ENCODE results near the gene MAFB. TPM values are rescaled to one million over a fixed set of nuclear protein-coding genes. Genes with fewer than 3 reads are reported as not detected.

MAFB gene
- polyA plus RNA-seq, 1 donor (not counting 4 experiments of a cell fraction or from before 2014, with no cell fraction given): 1.7 TPM

DNA sequence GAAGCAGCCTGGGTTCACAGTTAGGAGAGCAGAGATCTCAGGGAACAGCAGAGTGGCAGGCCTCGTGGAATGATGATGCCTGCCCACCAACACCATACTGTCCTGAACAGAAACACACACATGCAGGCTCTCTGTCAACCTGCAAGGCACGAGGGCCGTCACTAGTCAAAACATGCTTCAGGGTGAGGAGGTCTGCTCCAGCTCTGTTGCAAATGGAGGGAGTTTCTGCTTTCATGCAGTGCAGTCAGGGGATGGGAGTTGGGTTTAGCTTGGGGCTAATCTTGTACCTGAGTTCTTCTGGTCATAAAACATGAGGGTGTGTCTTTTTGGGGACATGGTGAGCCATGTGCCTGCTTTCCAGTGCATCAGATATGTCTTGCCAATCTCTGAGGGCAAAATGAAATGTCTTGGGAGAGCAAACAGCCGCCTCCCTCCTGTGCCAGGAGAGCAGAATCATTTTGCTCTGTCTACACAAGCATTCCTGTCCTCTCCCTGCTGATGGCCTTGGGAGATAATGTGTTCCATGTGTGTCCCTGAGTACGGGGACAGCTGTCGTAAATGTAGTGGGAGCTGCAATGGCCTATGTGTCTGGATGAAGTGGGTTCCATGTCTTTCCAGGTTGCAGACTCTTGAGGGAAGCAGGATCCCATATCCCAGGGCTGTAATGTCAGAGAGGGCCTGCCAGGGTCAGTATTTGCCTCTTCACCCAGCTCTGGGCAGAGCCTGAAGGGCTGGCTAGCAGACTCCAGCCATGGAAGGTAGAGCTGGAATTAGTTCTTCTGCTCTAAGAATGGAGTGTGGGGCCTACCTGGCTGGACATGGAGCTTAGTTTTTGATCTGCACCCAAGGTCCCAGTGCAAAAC, 40.6 kb downstream of the MAFB start:
- Histone ChIP-seq H3K27me3 (ENCODE audit: control insufficient read depth, extremely low read depth, insufficient read depth, low read length) (no peaks in the 10 kb centered on the region), H3K4me2 (ENCODE audit: control insufficient read depth, extremely low read depth, insufficient read depth, low read depth, low read length) (no peak overlapping the region), H3K4me3 (ENCODE audit: control insufficient read depth in 2 of 3, extremely low read depth in 1 of 3, insufficient read depth in 2 of 3, low read depth in 1 of 3, low read length in 3 of 3) (no peak overlapping the region), H3K27ac (ENCODE audit: control insufficient read depth, insufficient read depth, low read length) (no peak overlapping the region), H3K4me1 (ENCODE audit: control insufficient read depth, extremely low read depth, insufficient read depth, low read length) (peaks cover 28% of the 10 kb centered on the region), H4K20me1 (ENCODE audit: control insufficient read depth, extremely low read depth, insufficient read depth, low read length) (no peaks in the 10 kb centered on the region), H2AFZ (ENCODE audit: control insufficient read depth, low read length) (no peak overlapping the region), H3K79me2 (ENCODE audit: control insufficient read depth, insufficient read depth, low read length) (no peaks in the 10 kb centered on the region), H3K9me3 (ENCODE audit: control insufficient read depth, low read depth, low read length) (no peaks in the 10 kb centered on the region), H3K9me1 (ENCODE audit: control insufficient read depth, extremely low read depth, insufficient read depth, low read length) (no peaks in the 10 kb centered on the region), H3K9ac (ENCODE audit: control insufficient read depth, extremely low read depth, insufficient read depth, low read length) (no peak overlapping the region), H3K36me3 (ENCODE audit: control insufficient read depth in 2 of 2, extremely low read depth in 1 of 2, insufficient read depth in 2 of 2, low read length in 2 of 2) (no peaks in the 10 kb centered on the region)
- dilution Hi-C loops (cut with MboI; ENCODE audit: extremely low pct_ligation_motif_present, low sequenced_read_pairs): no loop called here
- peak; percentile 39 for FAIRE-seq
- DNase-seq (ENCODE audit: low read depth, low spot score): no peak
- TF ChIP-seq, protein P1, sequence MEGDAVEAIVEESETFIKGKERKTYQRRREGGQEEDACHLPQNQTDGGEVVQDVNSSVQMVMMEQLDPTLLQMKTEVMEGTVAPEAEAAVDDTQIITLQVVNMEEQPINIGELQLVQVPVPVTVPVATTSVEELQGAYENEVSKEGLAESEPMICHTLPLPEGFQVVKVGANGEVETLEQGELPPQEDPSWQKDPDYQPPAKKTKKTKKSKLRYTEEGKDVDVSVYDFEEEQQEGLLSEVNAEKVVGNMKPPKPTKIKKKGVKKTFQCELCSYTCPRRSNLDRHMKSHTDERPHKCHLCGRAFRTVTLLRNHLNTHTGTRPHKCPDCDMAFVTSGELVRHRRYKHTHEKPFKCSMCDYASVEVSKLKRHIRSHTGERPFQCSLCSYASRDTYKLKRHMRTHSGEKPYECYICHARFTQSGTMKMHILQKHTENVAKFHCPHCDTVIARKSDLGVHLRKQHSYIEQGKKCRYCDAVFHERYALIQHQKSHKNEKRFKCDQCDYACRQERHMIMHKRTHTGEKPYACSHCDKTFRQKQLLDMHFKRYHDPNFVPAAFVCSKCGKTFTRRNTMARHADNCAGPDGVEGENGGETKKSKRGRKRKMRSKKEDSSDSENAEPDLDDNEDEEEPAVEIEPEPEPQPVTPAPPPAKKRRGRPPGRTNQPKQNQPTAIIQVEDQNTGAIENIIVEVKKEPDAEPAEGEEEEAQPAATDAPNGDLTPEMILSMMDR (optimal IDR thresholded peaks at IDR 0.05 in 1 of 3, IDR thresholded peaks at IDR 0.05 in 1 of 3, conservative IDR thresholded peaks at IDR 0.05 in 1 of 3; ENCODE audit: extremely low read depth in 1 of 3, insufficient read depth in 2 of 3, low read length in 3 of 3): no peak
- no peak for TF ChIP-seq EZH2 (IDR thresholded peaks at IDR 0.05; ENCODE audit: low read length)

DNA sequence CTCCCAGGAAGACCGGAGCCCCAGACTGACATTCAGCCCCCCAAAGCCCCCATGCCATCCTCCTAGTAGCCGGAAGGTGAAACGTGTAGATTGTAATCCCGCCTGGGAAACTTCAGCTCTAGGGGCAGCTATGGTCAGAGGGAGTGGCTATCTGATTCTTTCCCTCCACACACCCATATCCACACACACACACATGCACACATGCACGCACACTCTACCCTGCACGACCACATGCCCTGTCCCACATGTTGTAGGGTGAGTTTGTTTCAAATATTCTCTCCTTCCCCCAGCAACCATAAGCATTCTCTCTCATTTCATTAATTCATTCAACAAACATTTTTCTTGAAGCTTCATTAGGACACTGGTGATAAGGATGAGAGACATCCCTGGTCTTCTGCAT, 42.2 kb downstream of the MAFB start:
- Histone ChIP-seq H3K4me1 (ENCODE audit: control insufficient read depth, extremely low read depth, insufficient read depth, low read length) (peaks cover 28% of the 10 kb centered on the region), H3K9me1 (ENCODE audit: control insufficient read depth, extremely low read depth, insufficient read depth, low read length) (no peaks in the 10 kb centered on the region), H3K9me3 (ENCODE audit: control insufficient read depth, low read depth, low read length) (no peaks in the 10 kb centered on the region), H3K36me3 (ENCODE audit: control insufficient read depth in 2 of 2, extremely low read depth in 1 of 2, insufficient read depth in 2 of 2, low read length in 2 of 2) (no peaks in the 10 kb centered on the region), H3K9ac (ENCODE audit: control insufficient read depth, extremely low read depth, insufficient read depth, low read length) (no peak overlapping the region), H3K4me3 (ENCODE audit: control insufficient read depth in 2 of 3, extremely low read depth in 1 of 3, insufficient read depth in 2 of 3, low read depth in 1 of 3, low read length in 3 of 3) (no peak overlapping the region), H2AFZ (ENCODE audit: control insufficient read depth, low read length) (no peak overlapping the region), H3K27me3 (ENCODE audit: control insufficient read depth, extremely low read depth, insufficient read depth, low read length) (no peaks in the 10 kb centered on the region), H4K20me1 (ENCODE audit: control insufficient read depth, extremely low read depth, insufficient read depth, low read length) (no peaks in the 10 kb centered on the region), H3K4me2 (ENCODE audit: control insufficient read depth, extremely low read depth, insufficient read depth, low read depth, low read length) (no peak overlapping the region), H3K27ac (ENCODE audit: control insufficient read depth, insufficient read depth, low read length) (no peak overlapping the region), H3K79me2 (ENCODE audit: control insufficient read depth, insufficient read depth, low read length) (no peaks in the 10 kb centered on the region)
- dilution Hi-C loops (cut with MboI; ENCODE audit: extremely low pct_ligation_motif_present, low sequenced_read_pairs): no loop called here
- DNase-seq (ENCODE audit: low read depth, low spot score): no peak
- no peak for FAIRE-seq
- no peak for TF ChIP-seq EZH2 (IDR thresholded peaks at IDR 0.05; ENCODE audit: low read length)
- TF ChIP-seq, protein P1 (optimal IDR thresholded peaks at IDR 0.05 in 1 of 3, IDR thresholded peaks at IDR 0.05 in 1 of 3, conservative IDR thresholded peaks at IDR 0.05 in 1 of 3; ENCODE audit: extremely low read depth in 1 of 3, insufficient read depth in 2 of 3, low read length in 3 of 3): no peak
